GM12878 (cell line): ENCODE data around the gene EXD3. TPM values are rescaled to one million over a fixed set of nuclear protein-coding genes. Genes with fewer than 3 reads are reported as not detected.

Source experiments
- BMI1 ChIP-seq: fragments of 450-650 bp; IDR thresholded peaks from 2 replicates; pipeline ENCODE4 v1.6.1; 2016; ENCODE audit warnings: mild to moderate bottlenecking, moderate library complexity, borderline replicate concordance
- CHD4 ChIP-seq: fragments of 200-600 bp; sonication (generic); IDR thresholded peaks from 2 replicates; pipeline ENCODE4 v1.6.1; 2016; ENCODE audit warnings: mild to moderate bottlenecking
- HCFC1 ChIP-seq: fragments of 150-350 bp; IDR thresholded peaks from 2 replicates; pipeline ENCODE4 v1.6.1; 2014; ENCODE audit warnings: low read length
- IKZF1 ChIP-seq: fragments of 450-650 bp; conservative IDR thresholded peaks from 2 replicates; pipeline ENCODE4 v1.6.1; 2017; ENCODE audit warnings: antibody characterized with exemption, mild to moderate bottlenecking
- KLF5 ChIP-seq: fragments of 450-650 bp; IDR thresholded peaks from 2 replicates; pipeline ENCODE4 v1.6.1; 2014; ENCODE audit warnings: mild to moderate bottlenecking; ENCODE audit not compliant: partially characterized antibody
- MTA2 ChIP-seq: fragments of 450-650 bp; IDR thresholded peaks from 2 replicates; pipeline ENCODE4 v1.6.1; 2016; ENCODE audit warnings: low read depth, mild to moderate bottlenecking, moderate library complexity
- NR2F1 ChIP-seq: fragments of 450-650 bp; conservative IDR thresholded peaks from 2 replicates; pipeline ENCODE4 v1.6.1; 2017; ENCODE audit warnings: mild to moderate bottlenecking
- RB1 ChIP-seq: fragments of 450-650 bp; formaldehyde crosslinking; IDR thresholded peaks from 2 replicates; pipeline ENCODE4 v1.6.1; 2017; ENCODE audit warnings: mild to moderate bottlenecking, borderline replicate concordance
- RBBP5 ChIP-seq: fragments of 200-600 bp; sonication (generic); conservative IDR thresholded peaks from 2 replicates; pipeline ENCODE4 v1.6.1; 2016
- RELA ChIP-seq: fragments of 450-650 bp; IDR thresholded peaks from 2 replicates; pipeline ENCODE4 v1.8.0; 2014; ENCODE audit warnings: borderline replicate concordance; ENCODE audit not compliant: partially characterized antibody
- SP1 ChIP-seq: IDR thresholded peaks from one replicate; pipeline ENCODE4 v1.6.1; 2011; ENCODE audit warnings: low read depth, low read length
- SPI1 ChIP-seq: IDR thresholded peaks from 2 replicates; pipeline ENCODE4 v1.6.1; 2011; ENCODE audit warnings: low read depth, mild to moderate bottlenecking, low read length, moderate library complexity, borderline replicate concordance; ENCODE audit not compliant: insufficient read depth
- STAT1 ChIP-seq: fragments of 450-650 bp; conservative IDR thresholded peaks from 2 replicates; pipeline ENCODE4 v1.6.1; 2014; ENCODE audit warnings: antibody characterized with exemption, mild to moderate bottlenecking
- polyA plus RNA-seq, 11 experiments: library from polyadenylated mRNA; depleted of rRNA in 4 of 11; unstranded in 6 of 11; stranded (reverse) in 5 of 11; fragments of >200 nt; fragmentation: Nextera tagmentation in 4 of 11; fragmentation: Illumina TruSeq in 1 of 11; extraction: Ambion mirVana in 4 of 11; extraction: Trizol in 1 of 11; gene quantifications; 1 replicate in 1 of 11; 2 replicates in 10 of 11; pipeline versions ENCODE4 v1.2.1 to v1.2.3, GENCODE V29; 2011 to 2016; ENCODE audit warnings: inconsistent platforms in 2 of 11, missing spikeins in 2 of 11, low read depth in 1 of 11
- total RNA-seq, 4 experiments: library from RNA; depleted of rRNA in 3 of 4; stranded (reverse); fragments of >200 nt in 3 of 4; fragmentation: Illumina TruSeq in 1 of 4; extraction: Trizol in 1 of 4; gene quantifications; 2 replicates each; pipeline versions ENCODE4 v1.2.1 to v1.2.3, GENCODE V29; 2013 to 2021
- TF ChIP-seq, protein P1 (sequence below): fragments of 450-650 bp; IDR thresholded peaks from 2 replicates; pipeline ENCODE4 v1.6.1; 2016; ENCODE audit warnings: mild to moderate bottlenecking

Gene EXD3
- total and polyA plus RNA-seq, 10 of the 15 experiments (the other 5 are each of a cell fraction or from before 2014, with no cell fraction given) = 0.21 to 7.1 (median 3.6) TPM

DNA sequence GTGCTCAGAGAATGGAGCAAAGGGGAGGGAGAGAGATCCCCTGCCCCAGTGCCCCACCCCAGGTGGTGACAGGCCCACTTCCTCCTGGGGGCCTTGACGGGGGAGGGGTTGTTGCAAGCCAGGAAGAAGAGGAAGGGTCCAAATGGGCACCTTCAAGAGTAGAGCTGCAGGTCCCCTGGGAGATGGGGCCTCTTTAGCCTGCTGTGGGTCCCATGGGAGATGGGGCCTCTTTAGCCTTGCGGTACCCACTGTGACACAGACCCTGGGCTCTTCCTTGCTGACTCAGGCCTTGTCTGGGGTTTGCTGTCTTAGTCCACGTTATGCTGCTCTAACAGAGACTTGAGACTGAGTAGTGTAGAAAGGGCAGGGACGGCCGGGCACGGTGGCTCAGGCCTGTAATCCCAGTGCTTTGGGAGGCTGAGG lies 155.0 kb downstream of the EXD3 start (continued):
- TF ChIP-seq HCFC1 = no peak
- no peak for TF ChIP-seq MTA2
- TF ChIP-seq KLF5 = no peak
- TF ChIP-seq STAT1 = no peak
- no peak for TF ChIP-seq RELA
- TF ChIP-seq, protein P1, sequence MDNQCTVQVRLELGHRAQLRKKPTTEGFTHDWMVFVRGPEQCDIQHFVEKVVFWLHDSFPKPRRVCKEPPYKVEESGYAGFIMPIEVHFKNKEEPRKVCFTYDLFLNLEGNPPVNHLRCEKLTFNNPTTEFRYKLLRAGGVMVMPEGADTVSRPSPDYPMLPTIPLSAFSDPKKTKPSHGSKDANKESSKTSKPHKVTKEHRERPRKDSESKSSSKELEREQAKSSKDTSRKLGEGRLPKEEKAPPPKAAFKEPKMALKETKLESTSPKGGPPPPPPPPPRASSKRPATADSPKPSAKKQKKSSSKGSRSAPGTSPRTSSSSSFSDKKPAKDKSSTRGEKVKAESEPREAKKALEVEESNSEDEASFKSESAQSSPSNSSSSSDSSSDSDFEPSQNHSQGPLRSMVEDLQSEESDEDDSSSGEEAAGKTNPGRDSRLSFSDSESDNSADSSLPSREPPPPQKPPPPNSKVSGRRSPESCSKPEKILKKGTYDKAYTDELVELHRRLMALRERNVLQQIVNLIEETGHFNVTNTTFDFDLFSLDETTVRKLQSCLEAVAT = no peak
- no peak for TF ChIP-seq CHD4
- TF ChIP-seq SP1 = peak; percentile 34
- no peak for TF ChIP-seq RBBP5
- TF ChIP-seq BMI1 = no peak
- 0 out of 2 replicates have a peak, but pooled peaks have one; percentile 15 for TF ChIP-seq NR2F1
- TF ChIP-seq SPI1 = peak; percentile 44; the same call in 1 of the 2 replicates
- 0 out of 2 replicates have a peak, but pooled peaks have one; percentile 44 for TF ChIP-seq IKZF1
- peak; percentile 32; the same call in 1 of the 2 replicates for TF ChIP-seq RB1
